GM08714 (cell line): ENCODE data around the gene MAPK14.
A peak's percentile ranks its signal among the peaks of the same experiment; 100 is the strongest.

Experiments used
- H3K4me3 ChIP-seq: fragments of 200-500 bp; sonication (Bioruptor generic); 2 replicates; pipeline ENCODE4 v1.5.1; 2014; ENCODE audit warnings: mild to moderate bottlenecking, low read length, inconsistent platforms
- ZNF274 ChIP-seq: IDR thresholded peaks from 2 replicates; pipeline ENCODE4 v1.6.1; 2012; ENCODE audit warnings: mild to moderate bottlenecking, low read depth, low read length

Gene MAPK14

DNA sequence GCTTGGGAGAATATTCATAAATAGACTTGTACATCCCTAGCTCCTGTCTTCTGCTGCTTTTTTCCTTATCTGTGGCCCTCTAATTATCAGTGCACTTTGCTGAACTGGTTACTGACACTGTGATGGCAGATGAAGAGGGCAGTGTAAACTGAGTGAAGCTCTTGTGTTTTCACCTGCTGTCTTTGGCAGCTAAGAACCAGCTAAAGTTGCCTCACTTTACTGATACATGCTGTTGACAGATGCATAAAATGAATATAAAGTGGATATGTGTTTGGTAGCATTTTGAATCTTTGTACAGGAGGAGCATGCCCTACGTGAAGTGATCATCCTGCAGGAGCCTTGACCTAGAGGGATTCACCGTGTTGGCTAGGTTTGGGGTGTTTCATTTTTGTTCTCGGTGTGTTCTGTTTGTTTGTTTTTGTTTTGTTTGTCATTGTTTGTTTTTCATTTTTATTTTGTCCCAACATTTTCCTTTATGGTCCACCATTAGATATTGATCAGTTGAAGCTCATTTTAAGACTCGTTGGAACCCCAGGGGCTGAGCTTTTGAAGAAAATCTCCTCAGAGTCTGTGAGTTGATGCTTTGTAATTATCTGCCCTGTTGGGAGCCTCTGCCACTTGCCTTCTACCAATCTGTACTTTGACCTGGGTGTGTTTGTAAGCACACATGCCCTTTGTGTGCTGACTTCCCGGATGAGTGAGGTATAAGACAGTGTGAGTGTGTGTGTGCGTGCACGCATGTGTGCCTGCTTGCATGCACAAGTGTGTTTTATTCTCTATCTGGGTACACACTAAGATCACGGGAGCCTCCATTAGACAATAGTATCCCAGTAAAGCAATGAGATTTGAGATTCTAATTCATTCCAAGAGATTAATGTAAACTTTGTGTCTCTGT lies 68.1 kb downstream of the MAPK14 start:
- H3K4me3 ChIP-seq: no peak overlapping the region
- no peak for TF ChIP-seq ZNF274

DNA sequence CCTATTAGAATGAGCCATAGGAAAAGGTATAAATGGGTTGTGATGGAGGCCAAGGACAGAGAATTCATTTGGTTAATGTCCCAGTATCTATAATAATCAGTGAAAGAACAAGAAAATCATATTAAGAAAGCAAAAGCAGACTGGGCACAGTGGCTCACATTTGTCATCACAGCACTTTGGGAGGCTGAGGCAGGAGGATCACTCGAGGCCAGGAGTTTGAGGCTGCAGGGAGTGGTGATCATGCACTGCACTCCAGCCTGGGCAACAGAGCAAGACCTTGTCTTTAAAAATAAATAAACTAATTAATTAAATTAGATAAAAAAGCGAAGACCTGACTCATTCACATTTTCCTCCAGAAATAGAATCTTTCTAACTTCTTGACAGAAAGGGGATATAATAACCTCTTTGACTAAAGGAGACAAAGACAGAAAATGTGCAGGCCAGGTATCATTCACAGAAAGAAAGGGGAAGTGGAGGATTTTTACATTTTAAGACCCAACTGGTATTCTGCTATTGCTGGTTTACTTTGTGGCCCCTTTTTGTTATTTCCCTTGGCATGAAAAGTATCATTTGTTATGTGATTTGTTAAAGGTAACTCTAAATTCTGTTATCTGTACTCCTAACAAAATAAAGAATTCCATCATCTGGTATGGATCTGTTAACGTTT lies 70.8 kb downstream of the MAPK14 start:
- no peak overlapping the region for H3K4me3 ChIP-seq
- no peak for TF ChIP-seq ZNF274

DNA sequence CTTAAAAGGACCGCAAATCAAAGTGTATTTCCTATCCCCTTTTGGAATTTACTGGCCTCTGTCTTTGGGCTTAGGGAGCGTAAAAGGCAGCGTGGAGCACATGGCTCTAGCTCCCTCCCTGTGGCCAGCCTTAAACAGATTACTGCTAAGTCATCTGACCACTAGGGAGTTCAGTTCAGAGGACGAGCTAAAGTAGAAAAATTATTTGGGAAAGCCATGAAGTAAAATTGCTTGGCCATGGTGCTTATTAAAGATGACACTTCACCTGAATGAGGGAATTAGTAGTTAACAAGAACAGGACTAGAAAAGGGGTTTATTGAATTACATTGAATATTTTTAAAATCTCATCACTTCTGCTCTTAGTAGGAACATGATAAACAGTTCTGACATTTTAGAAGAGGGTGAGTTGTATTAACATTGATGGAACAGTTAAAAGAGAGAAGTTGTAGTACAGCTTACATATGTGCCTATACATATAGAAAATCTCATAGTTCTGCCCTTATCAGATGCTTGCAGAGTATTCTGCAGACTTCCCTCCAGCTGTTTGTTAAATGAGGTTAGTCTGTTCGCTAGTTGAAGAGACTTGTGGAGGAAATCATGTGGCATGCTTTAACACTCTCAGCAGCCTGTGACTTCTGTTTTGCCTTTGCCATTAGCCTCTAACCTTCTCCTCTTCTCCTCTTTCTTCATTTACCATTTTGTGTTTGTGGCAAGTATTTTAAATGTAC lies 71.5 kb downstream of the MAPK14 start:
- TF ChIP-seq ZNF274: no peak
- H3K4me3 ChIP-seq: no peak overlapping the region

- TF ChIP-seq ZNF274: no peak
- no peak overlapping the region for H3K4me3 ChIP-seq
Measured at GRCh38 chr6:36099869-36100483, 72.4 kb downstream of the MAPK14 start.

- no peak overlapping the region for H3K4me3 ChIP-seq
- TF ChIP-seq ZNF274: no peak
Measured at GRCh38 chr6:36101691-36102090, 74.1 kb downstream of the MAPK14 start.

DNA sequence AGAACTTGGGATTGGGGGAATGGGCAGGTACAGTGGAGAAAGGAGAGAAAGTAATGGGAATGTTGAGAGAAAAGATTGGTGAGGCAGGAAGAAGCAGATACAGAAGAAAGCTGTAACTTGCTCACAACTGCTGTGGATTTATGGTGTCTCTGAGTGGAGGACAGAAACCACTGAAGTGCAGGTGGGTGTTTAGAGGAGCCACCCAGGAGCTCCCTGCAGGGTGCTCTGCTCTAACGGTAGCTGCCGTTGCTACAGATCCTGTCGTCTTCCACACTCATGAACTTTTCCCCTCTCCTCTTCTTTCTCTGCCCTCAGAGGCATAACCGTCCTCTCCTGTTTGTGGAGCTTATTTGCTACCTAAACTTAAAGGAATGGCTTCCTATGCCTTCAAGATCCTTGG lies 75.2 kb downstream of the MAPK14 start:
- no peak overlapping the region for H3K4me3 ChIP-seq
- no peak for TF ChIP-seq ZNF274

DNA sequence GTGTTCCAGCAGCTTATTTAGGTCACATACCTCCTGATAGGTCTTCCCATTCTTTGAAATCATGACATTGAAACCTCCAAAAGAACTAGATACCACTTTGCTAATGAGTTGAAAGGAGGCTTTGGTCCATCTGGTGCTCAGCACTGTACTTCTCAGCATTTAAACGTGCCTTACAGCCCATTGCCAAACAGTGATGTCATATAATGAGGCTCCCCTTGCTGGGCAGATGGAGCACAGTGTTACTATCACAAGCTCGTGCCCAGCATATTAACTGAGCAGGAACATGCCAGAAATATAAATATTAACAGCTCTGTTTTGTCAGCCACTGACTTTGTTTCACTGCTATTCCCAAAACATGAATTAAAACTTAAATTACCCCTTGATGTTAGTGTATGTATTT lies 77.2 kb downstream of the MAPK14 start:
- H3K4me3 ChIP-seq: no peak overlapping the region
- no peak for TF ChIP-seq ZNF274

DNA sequence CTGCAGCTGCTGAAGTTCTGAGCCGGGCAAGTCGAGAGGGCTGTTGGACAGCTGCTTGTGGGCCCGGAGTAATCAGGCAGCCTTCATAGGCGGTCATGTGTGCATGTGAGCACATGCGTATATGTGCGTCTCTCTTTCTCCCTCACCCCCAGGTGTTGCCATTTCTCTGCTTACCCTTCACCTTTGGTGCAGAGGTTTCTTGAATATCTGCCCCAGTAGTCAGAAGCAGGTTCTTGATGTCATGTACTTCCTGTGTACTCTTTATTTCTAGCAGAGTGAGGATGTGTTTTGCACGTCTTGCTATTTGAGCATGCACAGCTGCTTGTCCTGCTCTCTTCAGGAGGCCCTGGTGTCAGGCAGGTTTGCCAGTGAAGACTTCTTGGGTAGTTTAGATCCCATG lies 81.5 kb downstream of the MAPK14 start:
- H3K4me3 ChIP-seq: no peak overlapping the region
- no peak for TF ChIP-seq ZNF274

DNA sequence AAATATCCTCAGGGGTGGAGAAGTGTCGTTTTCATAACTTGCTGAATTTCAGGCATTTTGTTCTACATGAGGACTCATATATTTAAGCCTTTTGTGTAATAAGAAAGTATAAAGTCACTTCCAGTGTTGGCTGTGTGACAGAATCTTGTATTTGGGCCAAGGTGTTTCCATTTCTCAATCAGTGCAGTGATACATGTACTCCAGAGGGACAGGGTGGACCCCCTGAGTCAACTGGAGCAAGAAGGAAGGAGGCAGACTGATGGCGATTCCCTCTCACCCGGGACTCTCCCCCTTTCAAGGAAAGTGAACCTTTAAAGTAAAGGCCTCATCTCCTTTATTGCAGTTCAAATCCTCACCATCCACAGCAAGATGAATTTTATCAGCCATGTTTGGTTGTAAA lies 82.4 kb downstream of the MAPK14 start:
- no peak for TF ChIP-seq ZNF274
- H3K4me3 ChIP-seq: no peak overlapping the region

- TF ChIP-seq ZNF274: no peak
- H3K4me3 ChIP-seq: no peak overlapping the region
Measured at GRCh38 chr6:36110863-36111262, 83.3 kb downstream of the MAPK14 start.

DNA sequence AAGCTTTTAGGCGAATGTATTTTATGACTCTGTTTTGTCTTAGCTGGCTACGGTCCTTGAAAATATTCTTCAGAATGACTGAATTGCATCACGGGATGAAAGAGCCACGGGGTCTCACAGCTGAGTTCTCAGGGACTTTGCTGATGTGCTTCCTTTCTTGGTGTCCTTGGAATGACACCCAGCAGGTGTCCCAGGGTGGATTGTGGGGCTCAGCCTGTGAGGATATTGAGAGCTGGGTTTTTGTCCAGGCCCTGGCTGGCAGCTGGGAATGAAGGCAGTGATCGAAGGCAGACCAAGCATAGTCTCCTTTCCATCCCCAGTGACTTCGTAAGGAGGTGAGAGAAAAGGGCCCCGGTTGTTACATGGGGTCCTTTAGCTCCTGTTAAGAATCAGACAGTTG lies 83.9 kb downstream of the MAPK14 start:
- H3K4me3 ChIP-seq: no peak overlapping the region
- TF ChIP-seq ZNF274: no peak

DNA sequence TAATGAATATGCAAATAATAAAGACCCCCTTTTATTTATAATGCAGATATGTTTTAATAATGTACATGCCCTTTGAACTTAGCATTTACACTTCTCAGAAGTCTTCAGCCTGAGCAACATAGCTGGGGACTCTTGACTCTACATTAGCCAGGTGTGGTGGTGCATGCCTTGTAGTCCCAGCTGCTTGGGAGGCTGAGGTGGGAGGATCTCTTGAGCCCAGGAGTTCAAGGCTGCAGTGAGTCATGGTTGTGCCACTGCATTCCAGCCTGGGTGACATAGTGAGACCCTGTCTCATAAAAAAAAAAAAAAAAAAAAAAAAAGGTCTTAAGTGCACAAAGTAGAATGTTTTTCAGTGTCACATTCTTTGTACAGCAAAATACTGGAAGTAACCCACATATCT lies 85.4 kb downstream of the MAPK14 start:
- no peak overlapping the region for H3K4me3 ChIP-seq
- TF ChIP-seq ZNF274: no peak

GRCh38 chr6:36113703-36114102 lies 86.1 kb downstream of the MAPK14 start:
- TF ChIP-seq ZNF274: no peak
- no peak overlapping the region for H3K4me3 ChIP-seq

GRCh38 chr6:36114798-36115408 lies 87.3 kb downstream of the MAPK14 start:
- no peak for TF ChIP-seq ZNF274
- peak overlapping the region; percentile 30; the same call in 1 of the 2 replicates for H3K4me3 ChIP-seq

- H3K4me3 ChIP-seq: no peak overlapping the region
- no peak for TF ChIP-seq ZNF274
Measured at GRCh38 chr6:36115412-36115811, 87.8 kb downstream of the MAPK14 start.
